ENCODE results near the gene TGM2.

Gene TGM2

GRCh38 chr20:38134427-38135270 lies 30.4 kb downstream of the TGM2 start:
- in situ Hi-C loops (cut with HindIII; ENCODE audit: low sequenced_read_pairs), result loop anchor here (5.0 kb wide), 1 partner anchor 62 kb away; no protein-coding TSS in a partner anchor

GRCh38 chr20:38133680-38134426 lies 31.2 kb downstream of the TGM2 start:
- in situ Hi-C loops (cut with HindIII; ENCODE audit: low sequenced_read_pairs), result loop anchor here (5.0 kb wide), 1 partner anchor 62 kb away; no protein-coding TSS in a partner anchor

GRCh38 chr20:38132910-38133501 lies 32.1 kb downstream of the TGM2 start:
- in situ Hi-C loops (cut with HindIII; ENCODE audit: low sequenced_read_pairs), result loop anchor here (5.0 kb wide), 1 partner anchor 61 kb away; no protein-coding TSS in a partner anchor

- in situ Hi-C loops (cut with HindIII; ENCODE audit: low sequenced_read_pairs), result loop anchor here (5.0 kb wide), 1 partner anchor 60 kb away; no protein-coding TSS in a partner anchor
Observed at GRCh38 chr20:38132156-38132909, 32.7 kb downstream of the TGM2 start.

GRCh38 chr20:38131588-38132121 lies 33.4 kb downstream of the TGM2 start:
- in situ Hi-C loops (cut with HindIII; ENCODE audit: low sequenced_read_pairs), result loop anchor here (5.0 kb wide), 1 partner anchor 59 kb away; no protein-coding TSS in a partner anchor

- in situ Hi-C loops (cut with HindIII; ENCODE audit: low sequenced_read_pairs), result loop anchor here (5.0 kb wide), 1 partner anchor 59 kb away; no protein-coding TSS in a partner anchor
Observed at GRCh38 chr20:38130687-38131587, 34.1 kb downstream of the TGM2 start.

GRCh38 chr20:38129893-38130609 lies 35.0 kb downstream of the TGM2 start:
- in situ Hi-C loops (cut with HindIII; ENCODE audit: low sequenced_read_pairs), result loop anchor here (5.0 kb wide), 1 partner anchor 58 kb away; no protein-coding TSS in a partner anchor

- in situ Hi-C loops (cut with HindIII; ENCODE audit: low sequenced_read_pairs), result no loop called here
Observed at GRCh38 chr20:38129248-38129865, 35.7 kb downstream of the TGM2 start.

GRCh38 chr20:38128691-38129090 lies 36.4 kb downstream of the TGM2 start:
- in situ Hi-C loops (cut with HindIII; ENCODE audit: low sequenced_read_pairs), result no loop called here

- in situ Hi-C loops (cut with HindIII; ENCODE audit: low sequenced_read_pairs), result no loop called here
Observed at GRCh38 chr20:38127920-38128528, 37.0 kb downstream of the TGM2 start.

- in situ Hi-C loops (cut with HindIII; ENCODE audit: low sequenced_read_pairs), result no loop called here
Observed at GRCh38 chr20:38126932-38127621, 38.0 kb downstream of the TGM2 start.

GRCh38 chr20:38126146-38126921 lies 38.7 kb downstream of the TGM2 start:
- in situ Hi-C loops (cut with HindIII; ENCODE audit: low sequenced_read_pairs), result no loop called here

- in situ Hi-C loops (cut with HindIII; ENCODE audit: low sequenced_read_pairs), result no loop called here
Observed at GRCh38 chr20:38125157-38126056, 39.7 kb downstream of the TGM2 start.

- in situ Hi-C loops (cut with HindIII; ENCODE audit: low sequenced_read_pairs), result no loop called here
Observed at GRCh38 chr20:38123021-38123587, 42.0 kb downstream of the TGM2 start.

- in situ Hi-C loops (cut with HindIII; ENCODE audit: low sequenced_read_pairs), result no loop called here
Observed at GRCh38 chr20:38121741-38122140, 43.3 kb downstream of the TGM2 start.
